HepG2 (cell line): ENCODE data around the gene PSD4. TPM values are rescaled to one million over a fixed set of nuclear protein-coding genes. Genes with fewer than 3 reads are reported as not detected.

ENCODE experiments used
- ARID3A ChIP-seq: IDR thresholded peaks from 2 replicates; pipeline ENCODE4 v1.6.1; 2012; ENCODE audit warnings: low read depth, low read length, improper control_type of control experiment
- ATF4 ChIP-seq, 2 experiments: fragments of 450-650 bp in 1 of 2; sonication (generic) in 1 of 2; formaldehyde crosslinking; IDR thresholded peaks; 2 replicates each; pipeline versions ENCODE4 v1.5.0 to v1.8.0; 2020 to 2022; ENCODE audit warnings: mild to moderate bottlenecking in 1 of 2, missing genetic modification reagents in 1 of 2
- EZH2 ChIP-seq: conservative IDR thresholded peaks from 2 replicates; pipeline ENCODE4 v1.6.1; 2012; ENCODE audit warnings: mild to moderate bottlenecking, low read depth, low read length, moderate library complexity
- HNRNPL ChIP-seq: fragments of 200-400 bp; formaldehyde crosslinking; IDR thresholded peaks from 2 replicates; pipeline ENCODE4 v1.6.1; 2017; ENCODE audit warnings: mild to moderate bottlenecking, low read depth, low read length
- HNRNPLL ChIP-seq: fragments of 200-400 bp; formaldehyde crosslinking; IDR thresholded peaks from 2 replicates; pipeline ENCODE4 v1.6.1; 2017; ENCODE audit warnings: mild to moderate bottlenecking, low read depth, low read length; ENCODE audit not compliant: poor library complexity, severe bottlenecking
- JUNB ChIP-seq: sonication (generic); formaldehyde crosslinking; IDR thresholded peaks from 2 replicates; pipeline ENCODE4 v1.8.0; 2022; ENCODE audit warnings: missing genetic modification reagents, mild to moderate bottlenecking, borderline replicate concordance
- MAFF ChIP-seq: IDR thresholded peaks from 2 replicates; pipeline ENCODE4 v1.6.1; 2011; ENCODE audit warnings: low read depth, low read length, improper control_type of control experiment
- NCOA5 ChIP-seq: sonication (generic); formaldehyde crosslinking; IDR thresholded peaks from 2 replicates; pipeline ENCODE4 v1.4.0; 2020; ENCODE audit warnings: missing genetic modification reagents
- NFAT5 ChIP-seq: sonication (generic); formaldehyde crosslinking; IDR thresholded peaks from 2 replicates; pipeline ENCODE4 v1.4.0; 2020; ENCODE audit warnings: missing genetic modification reagents
- NONO ChIP-seq, 2 experiments: fragments of 450-650 bp in 1 of 2; sonication (generic) in 1 of 2; formaldehyde crosslinking in 1 of 2; IDR thresholded peaks in 1 of 2; conservative IDR thresholded peaks in 1 of 2; 2 replicates each; pipeline versions ENCODE4 v1.6.1 to v1.8.0; 2017 to 2022; ENCODE audit warnings: mild to moderate bottlenecking in 1 of 2, missing genetic modification reagents in 1 of 2, moderate library complexity in 1 of 2
- SAP130 ChIP-seq: IDR thresholded peaks from 2 replicates; pipeline ENCODE4 v1.6.1; 2016; ENCODE audit warnings: low read depth
- SNAPC4 ChIP-seq: sonication (generic); formaldehyde crosslinking; IDR thresholded peaks from 2 replicates; pipeline ENCODE4 v1.4.0; 2020; ENCODE audit warnings: mild to moderate bottlenecking, missing genetic modification reagents
- ZKSCAN5 ChIP-seq: sonication (generic); formaldehyde crosslinking; IDR thresholded peaks from 2 replicates; pipeline ENCODE4 v1.5.1; 2020; ENCODE audit warnings: mild to moderate bottlenecking, missing genetic modification reagents
- ZNF317 ChIP-seq: sonication (generic); formaldehyde crosslinking; IDR thresholded peaks from 2 replicates; pipeline ENCODE4 v1.5.0; 2020; ENCODE audit warnings: mild to moderate bottlenecking, missing genetic modification reagents
- ZNF557 ChIP-seq: sonication (generic); formaldehyde crosslinking; IDR thresholded peaks from 2 replicates; pipeline ENCODE4 v1.4.0; 2020; ENCODE audit warnings: missing genetic modification reagents
- polyA plus RNA-seq, 8 experiments: library from polyadenylated mRNA; depleted of rRNA in 3 of 8; stranded (reverse) in 7 of 8; unstranded in 1 of 8; fragments of >200 nt; fragmentation: Illumina TruSeq in 4 of 8; extraction: Trizol in 4 of 8; gene quantifications; 2 replicates each; pipeline versions ENCODE4 v1.2.1 to v1.2.3, GENCODE V29; 2011 to 2016; ENCODE audit warnings: low read depth in 4 of 8, missing spikeins in 1 of 8, mixed read lengths in 1 of 8; ENCODE audit not compliant: insufficient read depth in 1 of 8
- total RNA-seq, 5 experiments: library from RNA; depleted of rRNA; stranded (reverse); fragments of >200 nt; fragmentation: Illumina TruSeq; extraction: Trizol; gene quantifications; 2 replicates each; pipeline ENCODE4 v1.2.3, GENCODE V29; 2016; ENCODE audit warnings: low read depth in 1 of 5

PSD4 gene
- total and polyA plus RNA-seq, 2 of the 13 experiments (the other 11 are each of a cell fraction or from before 2014, with no cell fraction given) = 5.8 to 9.4 TPM

GRCh38 chr2:113203901-113204519, 30.2 kb downstream of the PSD4 start (continued):
- TF ChIP-seq HNRNPLL (no peak), ZKSCAN5 (CRISPR knock-in tag) (0 out of 2 replicates have a peak, but pooled peaks have one; percentile 29), MAFF (no peak), EZH2 (no peak), ATF4 (CRISPR knock-in tag; IDR thresholded peaks at IDR 0.05) (no peak), ARID3A (no peak), SNAPC4 (CRISPR knock-in tag) (no peak), NFAT5 (CRISPR knock-in tag) (no peak), NCOA5 (CRISPR knock-in tag) (no peak), ZNF557 (CRISPR knock-in tag) (no peak), HNRNPL (no peak), NONO (IDR thresholded peaks at IDR 0.05) (no peak), NONO (CRISPR knock-in tag; conservative IDR thresholded peaks at IDR 0.05) (peak; percentile 68), ZNF317 (CRISPR knock-in tag) (no peak), SAP130 (peak; percentile 58), JUNB (CRISPR knock-in tag) (no peak)
